ENCODE measurements around the gene VPS13D. TPM values are rescaled to one million over a fixed set of nuclear protein-coding genes. Genes with fewer than 3 reads are reported as not detected.

The VPS13D gene
- total RNA-seq, 1 experiment from 2014 or later: 29.0 TPM

DNA sequence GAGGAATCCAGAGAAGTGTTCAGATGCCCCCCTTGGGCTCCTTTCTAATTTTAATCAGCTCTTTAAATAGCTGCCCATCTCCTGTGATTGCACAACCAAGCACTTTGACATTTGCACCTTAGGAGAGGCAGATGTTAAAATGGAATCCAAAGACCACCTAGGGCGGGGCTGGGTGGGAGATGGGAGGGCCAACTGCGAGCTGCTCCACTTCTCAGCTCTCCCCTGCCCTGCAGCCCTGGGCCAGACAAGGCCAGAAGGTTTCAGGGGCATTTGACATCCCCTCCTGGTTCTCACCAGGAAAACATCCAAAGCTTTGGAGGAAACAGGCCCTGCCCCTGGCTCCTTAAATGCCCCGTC lies 281.3 kb downstream of the VPS13D start:
- DNase-seq (ENCODE audit: low spot score): no peak
- Mint-ChIP-seq H3K27me3 (ENCODE audit: low read depth) (no peaks in the 10 kb centered on the region), H3K4me1 (peaks cover 40% of the 10 kb centered on the region), H3K9me3 (no peaks in the 10 kb centered on the region), H3K36me3 (no peaks in the 10 kb centered on the region; the same call in 1 of the 2 replicates), H3K4me3 (no peak overlapping the region), H3K27ac (peak overlapping the region; percentile 50)
- POLR2A ChIA-PET: no interaction called here
- ATAC-seq: peak; percentile 64
- CTCF ChIA-PET: interaction anchor here (1.3 kb wide), 1 partner anchor 90 kb away, joined by 3 read pairs; no protein-coding TSS in a partner anchor
- TF ChIP-seq ETV6 (CRISPR knock-in tag; IDR thresholded peaks at IDR 0.05) (no peak), ZNF423 (CRISPR knock-in tag; IDR thresholded peaks at IDR 0.05) (no peak), CREM (CRISPR knock-in tag; IDR thresholded peaks at IDR 0.05) (no peak), GTF2I (CRISPR knock-in tag; conservative IDR thresholded peaks at IDR 0.05) (no peak), KAT7 (CRISPR knock-in tag; IDR thresholded peaks at IDR 0.05; ENCODE audit: borderline replicate concordance) (no peak), TP53 (CRISPR knock-in tag; IDR thresholded peaks at IDR 0.05) (no peak), ELF4 (CRISPR knock-in tag; IDR thresholded peaks at IDR 0.05; ENCODE audit: low read depth) (no peak), ZNF416 (CRISPR knock-in tag; IDR thresholded peaks at IDR 0.05) (no peak), ZBTB21 (CRISPR knock-in tag; IDR thresholded peaks at IDR 0.05; ENCODE audit: borderline replicate concordance) (no peak)
- TF ChIP-seq, protein P1, sequence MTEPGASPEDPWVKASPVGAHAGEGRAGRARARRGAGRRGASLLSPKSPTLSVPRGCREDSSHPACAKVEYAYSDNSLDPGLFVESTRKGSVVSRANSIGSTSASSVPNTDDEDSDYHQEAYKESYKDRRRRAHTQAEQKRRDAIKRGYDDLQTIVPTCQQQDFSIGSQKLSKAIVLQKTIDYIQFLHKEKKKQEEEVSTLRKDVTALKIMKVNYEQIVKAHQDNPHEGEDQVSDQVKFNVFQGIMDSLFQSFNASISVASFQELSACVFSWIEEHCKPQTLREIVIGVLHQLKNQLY (CRISPR knock-in tag; IDR thresholded peaks at IDR 0.05): no peak
- TF ChIP-seq, protein P2, sequence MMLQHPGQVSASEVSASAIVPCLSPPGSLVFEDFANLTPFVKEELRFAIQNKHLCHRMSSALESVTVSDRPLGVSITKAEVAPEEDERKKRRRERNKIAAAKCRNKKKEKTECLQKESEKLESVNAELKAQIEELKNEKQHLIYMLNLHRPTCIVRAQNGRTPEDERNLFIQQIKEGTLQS (CRISPR knock-in tag; conservative IDR thresholded peaks at IDR 0.05): no peak
- TF ChIP-seq, protein P3, sequence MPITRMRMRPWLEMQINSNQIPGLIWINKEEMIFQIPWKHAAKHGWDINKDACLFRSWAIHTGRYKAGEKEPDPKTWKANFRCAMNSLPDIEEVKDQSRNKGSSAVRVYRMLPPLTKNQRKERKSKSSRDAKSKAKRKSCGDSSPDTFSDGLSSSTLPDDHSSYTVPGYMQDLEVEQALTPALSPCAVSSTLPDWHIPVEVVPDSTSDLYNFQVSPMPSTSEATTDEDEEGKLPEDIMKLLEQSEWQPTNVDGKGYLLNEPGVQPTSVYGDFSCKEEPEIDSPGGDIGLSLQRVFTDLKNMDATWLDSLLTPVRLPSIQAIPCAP (CRISPR knock-in tag; IDR thresholded peaks at IDR 0.05): no peak
- TF ChIP-seq, protein P4, sequence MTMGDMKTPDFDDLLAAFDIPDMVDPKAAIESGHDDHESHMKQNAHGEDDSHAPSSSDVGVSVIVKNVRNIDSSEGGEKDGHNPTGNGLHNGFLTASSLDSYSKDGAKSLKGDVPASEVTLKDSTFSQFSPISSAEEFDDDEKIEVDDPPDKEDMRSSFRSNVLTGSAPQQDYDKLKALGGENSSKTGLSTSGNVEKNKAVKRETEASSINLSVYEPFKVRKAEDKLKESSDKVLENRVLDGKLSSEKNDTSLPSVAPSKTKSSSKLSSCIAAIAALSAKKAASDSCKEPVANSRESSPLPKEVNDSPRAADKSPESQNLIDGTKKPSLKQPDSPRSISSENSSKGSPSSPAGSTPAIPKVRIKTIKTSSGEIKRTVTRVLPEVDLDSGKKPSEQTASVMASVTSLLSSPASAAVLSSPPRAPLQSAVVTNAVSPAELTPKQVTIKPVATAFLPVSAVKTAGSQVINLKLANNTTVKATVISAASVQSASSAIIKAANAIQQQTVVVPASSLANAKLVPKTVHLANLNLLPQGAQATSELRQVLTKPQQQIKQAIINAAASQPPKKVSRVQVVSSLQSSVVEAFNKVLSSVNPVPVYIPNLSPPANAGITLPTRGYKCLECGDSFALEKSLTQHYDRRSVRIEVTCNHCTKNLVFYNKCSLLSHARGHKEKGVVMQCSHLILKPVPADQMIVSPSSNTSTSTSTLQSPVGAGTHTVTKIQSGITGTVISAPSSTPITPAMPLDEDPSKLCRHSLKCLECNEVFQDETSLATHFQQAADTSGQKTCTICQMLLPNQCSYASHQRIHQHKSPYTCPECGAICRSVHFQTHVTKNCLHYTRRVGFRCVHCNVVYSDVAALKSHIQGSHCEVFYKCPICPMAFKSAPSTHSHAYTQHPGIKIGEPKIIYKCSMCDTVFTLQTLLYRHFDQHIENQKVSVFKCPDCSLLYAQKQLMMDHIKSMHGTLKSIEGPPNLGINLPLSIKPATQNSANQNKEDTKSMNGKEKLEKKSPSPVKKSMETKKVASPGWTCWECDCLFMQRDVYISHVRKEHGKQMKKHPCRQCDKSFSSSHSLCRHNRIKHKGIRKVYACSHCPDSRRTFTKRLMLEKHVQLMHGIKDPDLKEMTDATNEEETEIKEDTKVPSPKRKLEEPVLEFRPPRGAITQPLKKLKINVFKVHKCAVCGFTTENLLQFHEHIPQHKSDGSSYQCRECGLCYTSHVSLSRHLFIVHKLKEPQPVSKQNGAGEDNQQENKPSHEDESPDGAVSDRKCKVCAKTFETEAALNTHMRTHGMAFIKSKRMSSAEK (CRISPR knock-in tag; IDR thresholded peaks at IDR 0.05; ENCODE audit: borderline replicate concordance): no peak
- TF ChIP-seq, protein P5, sequence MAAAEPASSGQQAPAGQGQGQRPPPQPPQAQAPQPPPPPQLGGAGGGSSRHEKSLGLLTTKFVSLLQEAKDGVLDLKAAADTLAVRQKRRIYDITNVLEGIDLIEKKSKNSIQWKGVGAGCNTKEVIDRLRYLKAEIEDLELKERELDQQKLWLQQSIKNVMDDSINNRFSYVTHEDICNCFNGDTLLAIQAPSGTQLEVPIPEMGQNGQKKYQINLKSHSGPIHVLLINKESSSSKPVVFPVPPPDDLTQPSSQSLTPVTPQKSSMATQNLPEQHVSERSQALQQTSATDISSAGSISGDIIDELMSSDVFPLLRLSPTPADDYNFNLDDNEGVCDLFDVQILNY (CRISPR knock-in tag; IDR thresholded peaks at IDR 0.05): no peak
- TF ChIP-seq, protein P6, sequence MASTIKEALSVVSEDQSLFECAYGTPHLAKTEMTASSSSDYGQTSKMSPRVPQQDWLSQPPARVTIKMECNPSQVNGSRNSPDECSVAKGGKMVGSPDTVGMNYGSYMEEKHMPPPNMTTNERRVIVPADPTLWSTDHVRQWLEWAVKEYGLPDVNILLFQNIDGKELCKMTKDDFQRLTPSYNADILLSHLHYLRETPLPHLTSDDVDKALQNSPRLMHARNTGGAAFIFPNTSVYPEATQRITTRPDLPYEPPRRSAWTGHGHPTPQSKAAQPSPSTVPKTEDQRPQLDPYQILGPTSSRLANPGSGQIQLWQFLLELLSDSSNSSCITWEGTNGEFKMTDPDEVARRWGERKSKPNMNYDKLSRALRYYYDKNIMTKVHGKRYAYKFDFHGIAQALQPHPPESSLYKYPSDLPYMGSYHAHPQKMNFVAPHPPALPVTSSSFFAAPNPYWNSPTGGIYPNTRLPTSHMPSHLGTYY (CRISPR knock-in tag; IDR thresholded peaks at IDR 0.05): no peak
- TF ChIP-seq, protein P7, sequence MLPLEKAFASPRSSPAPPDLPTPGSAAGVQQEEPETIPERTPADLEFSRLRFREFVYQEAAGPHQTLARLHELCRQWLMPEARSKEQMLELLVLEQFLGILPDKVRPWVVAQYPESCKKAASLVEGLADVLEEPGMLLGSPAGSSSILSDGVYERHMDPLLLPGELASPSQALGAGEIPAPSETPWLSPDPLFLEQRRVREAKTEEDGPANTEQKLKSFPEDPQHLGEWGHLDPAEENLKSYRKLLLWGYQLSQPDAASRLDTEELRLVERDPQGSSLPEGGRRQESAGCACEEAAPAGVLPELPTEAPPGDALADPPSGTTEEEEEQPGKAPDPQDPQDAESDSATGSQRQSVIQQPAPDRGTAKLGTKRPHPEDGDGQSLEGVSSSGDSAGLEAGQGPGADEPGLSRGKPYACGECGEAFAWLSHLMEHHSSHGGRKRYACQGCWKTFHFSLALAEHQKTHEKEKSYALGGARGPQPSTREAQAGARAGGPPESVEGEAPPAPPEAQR (CRISPR knock-in tag; IDR thresholded peaks at IDR 0.05): no peak

Measured in WTC11 (cell line).